GM19351 (cell line): Measurements from ENCODE around the gene KRT14.
"Not testable (repeated sequence)": the region's sequence is repeated elsewhere in the genome, so short reads cannot be mapped to it uniquely, and the experiment has no call there.

ENCODE experiments used
- ATAC-seq: cut with Tn5 transposase; IDR thresholded peaks from one replicate; pipeline ENCODE4 v1.9.1; 2021; ENCODE audit warnings: mild to moderate bottlenecking, moderate library complexity; ENCODE audit not compliant: unreplicated experiment

The KRT14 gene

DNA sequence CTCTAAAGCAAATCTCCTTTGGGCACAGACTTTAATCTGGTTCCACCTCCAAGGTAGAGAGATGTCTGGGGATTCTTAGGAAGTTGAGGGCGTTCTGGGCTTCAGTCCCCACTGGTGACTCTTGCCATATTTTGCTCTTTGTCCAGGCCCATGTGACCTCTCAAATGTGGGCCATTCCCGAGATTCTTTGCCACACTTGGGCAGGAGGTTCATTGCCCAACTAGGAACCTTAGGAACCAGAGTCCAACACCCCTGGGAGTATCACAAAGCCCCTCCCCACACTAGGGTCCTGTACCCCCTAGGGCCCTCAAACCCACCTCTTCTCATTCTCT lies 6.5 kb downstream of the KRT14 start:
- ATAC-seq: no peak

DNA sequence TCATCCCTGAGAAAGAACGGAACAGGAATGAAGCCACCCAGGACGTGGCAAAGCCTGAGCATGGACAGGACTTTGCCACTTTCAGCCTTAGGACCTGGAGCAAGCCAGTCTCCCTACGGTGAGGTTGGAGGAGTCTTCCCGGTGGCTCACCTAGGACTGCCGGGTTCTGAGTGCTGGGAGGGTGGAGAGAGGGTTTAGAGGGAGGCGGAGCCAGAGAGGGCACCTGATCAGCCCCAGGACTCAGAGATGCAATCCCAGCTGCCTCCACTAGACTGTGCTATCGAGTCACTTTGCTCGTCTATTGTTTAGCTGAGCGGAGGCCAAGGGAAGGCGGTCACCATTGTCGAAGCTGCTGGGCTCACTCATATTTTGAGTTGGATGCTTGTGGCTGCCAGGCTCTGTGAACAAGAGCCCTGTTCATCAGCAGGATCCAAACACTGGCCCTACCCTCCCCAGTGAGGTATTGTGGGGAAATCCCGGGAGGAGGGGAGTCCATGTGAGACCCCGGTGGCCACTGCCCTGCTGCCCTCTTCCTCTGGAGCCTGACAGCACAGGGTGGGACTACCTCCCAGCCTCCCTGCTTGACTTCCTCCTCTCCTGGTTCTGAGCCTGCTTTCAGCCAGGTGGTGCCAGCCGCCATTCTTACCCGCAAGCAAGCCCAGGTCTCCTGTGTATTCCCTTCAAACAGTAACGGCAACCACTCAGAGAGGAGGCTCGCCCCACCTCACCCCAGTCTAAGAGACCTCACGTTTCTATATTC lies 7.0 kb downstream of the KRT14 start:
- peak; percentile 81 for ATAC-seq

DNA sequence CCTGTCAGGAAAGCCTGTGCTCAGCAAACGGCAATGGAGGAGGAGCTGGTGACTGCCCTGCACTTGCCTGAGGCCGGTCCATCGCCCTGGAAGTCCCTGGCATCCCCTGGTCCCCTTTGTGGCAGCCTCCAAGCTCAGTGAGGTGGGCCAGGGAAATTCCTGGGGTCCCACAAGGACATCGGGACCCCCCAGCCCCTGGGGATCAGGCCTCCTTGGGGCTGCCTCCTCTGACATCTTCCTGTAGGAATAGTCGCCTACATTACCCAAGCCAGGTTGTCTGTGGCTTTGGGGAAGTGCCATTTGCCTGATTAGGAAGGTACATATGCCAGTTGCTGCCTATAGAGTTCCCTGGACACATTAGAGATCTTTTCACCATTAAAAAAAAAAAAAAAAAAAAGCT lies 7.7 kb downstream of the KRT14 start:
- no peak for ATAC-seq

DNA sequence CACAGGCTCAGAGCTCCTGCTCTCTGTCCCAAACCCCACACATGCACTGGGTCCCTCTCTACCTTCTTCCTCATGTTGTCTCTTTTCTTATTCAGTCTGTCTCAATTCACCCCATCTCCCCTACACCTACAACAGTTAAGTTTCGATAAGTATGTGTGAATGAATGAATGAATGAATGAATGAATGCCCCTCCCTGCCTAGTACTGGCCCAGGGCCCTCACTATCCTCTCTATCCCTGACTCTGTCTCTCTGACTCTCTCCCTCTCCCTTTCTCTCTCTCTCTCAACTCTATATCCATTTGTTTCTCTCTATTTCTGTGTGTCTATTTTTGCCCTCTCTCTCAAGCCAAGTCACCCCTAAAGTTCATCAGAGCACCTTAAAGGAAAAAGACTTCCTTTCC lies 8.2 kb downstream of the KRT14 start:
- no peak for ATAC-seq

DNA sequence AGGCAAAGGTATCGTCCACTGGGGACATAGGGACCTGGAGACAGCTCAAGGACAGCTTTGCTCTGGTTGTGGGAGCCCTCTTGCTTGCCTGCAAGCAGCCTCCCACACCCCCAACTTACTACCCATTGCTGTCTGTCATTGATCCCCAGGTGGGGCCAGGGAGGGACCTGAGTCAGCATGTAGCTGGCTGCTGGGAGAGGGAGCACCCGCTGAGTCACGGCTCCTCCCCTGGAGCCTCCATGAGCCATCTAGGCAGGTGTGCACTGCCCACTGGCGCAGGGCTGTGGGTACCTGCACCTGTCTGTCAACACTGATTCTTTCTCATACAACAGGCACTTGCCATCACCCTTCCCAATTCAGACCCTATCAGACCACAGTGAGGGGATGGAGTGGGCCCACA lies 10.0 kb downstream of the KRT14 start:
- ATAC-seq: not testable (repeated sequence)

DNA sequence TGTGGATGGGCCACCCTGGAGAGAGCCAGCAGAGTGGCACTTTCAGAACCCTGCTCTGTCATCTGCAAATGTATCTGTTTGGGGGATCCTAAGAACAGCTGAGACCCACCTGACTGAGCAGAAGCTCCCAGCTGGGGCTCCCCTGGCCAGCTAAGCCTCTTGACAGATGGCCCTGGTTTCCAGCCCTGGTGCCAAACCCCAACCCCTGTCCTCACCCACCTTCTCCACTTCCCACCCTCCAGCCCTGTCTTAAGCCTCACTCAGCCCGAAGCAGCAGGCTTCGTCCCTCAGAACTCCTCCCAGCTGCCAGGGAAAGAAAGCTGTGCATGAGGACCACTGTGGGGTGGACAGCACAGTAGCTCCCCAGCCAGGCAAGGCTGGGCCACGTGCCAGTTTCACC lies 11.4 kb downstream of the KRT14 start:
- ATAC-seq: no peak

DNA sequence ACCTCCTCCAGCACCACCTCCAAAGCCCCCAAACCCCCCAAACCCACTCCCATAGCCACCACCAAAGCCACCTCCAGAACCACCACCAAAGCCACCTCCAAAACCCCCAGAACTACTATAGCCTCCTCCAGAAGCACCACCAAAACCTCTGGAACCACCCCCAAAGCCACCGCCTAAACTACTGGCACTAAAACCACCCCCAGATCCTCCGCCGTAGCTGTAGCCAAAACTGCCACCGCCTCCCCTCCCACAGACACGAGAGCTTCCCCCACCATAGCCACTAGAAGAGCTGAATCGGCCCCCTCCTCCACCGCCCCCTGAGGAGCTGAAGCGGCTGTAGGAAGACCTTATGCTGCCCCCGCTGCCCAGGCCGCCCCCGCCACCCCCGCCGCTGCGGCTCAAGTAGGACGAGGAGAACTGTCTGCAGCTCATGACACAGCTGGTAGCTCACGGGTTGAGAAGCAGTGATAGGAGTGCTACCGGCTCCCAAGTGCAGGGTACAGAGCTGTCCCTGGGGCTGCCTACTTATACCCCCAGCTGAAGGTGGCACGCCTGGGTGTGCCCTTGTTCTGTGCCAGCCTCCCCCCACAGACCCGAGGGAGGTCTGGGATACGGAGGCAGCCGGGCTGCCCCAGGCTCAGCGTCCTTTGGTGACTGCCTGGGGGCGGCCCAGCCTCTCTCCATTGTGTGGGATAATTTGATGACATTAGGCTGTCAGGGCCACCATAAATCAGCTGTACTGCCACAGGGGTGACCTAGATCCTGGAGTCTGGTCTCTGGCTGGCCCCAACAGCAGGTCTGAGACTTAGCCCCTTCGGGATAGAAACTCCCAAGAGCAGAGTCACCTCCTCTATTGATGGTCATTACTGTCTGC lies 14.9 kb downstream of the KRT14 start, which contains the start of gene KRT9:
KRT9 (minus strand) TSS at position 499 of the 874 bp plus-strand sequence; CDS start at position 432, 67 bp downstream.
- no peak for ATAC-seq

DNA sequence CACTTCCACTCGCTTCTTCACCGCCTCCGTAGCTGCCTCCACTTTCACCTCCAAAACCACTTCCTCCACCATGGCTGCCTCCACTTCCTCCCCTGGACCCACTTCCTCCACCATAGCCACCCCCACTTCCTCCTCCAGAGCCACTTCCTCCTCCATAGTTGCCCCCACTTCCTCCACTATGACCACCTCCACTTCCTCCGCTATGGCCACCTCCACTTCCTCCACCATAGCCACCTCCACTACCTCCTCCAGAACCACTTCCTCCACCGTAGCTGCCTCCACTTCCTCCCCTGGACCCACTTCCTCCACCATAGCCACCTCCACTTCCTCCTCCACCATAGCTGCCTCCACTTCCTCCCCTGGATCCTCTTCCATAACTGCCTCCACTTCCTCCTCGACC lies 19.4 kb downstream of the KRT14 start:
- ATAC-seq: no peak

DNA sequence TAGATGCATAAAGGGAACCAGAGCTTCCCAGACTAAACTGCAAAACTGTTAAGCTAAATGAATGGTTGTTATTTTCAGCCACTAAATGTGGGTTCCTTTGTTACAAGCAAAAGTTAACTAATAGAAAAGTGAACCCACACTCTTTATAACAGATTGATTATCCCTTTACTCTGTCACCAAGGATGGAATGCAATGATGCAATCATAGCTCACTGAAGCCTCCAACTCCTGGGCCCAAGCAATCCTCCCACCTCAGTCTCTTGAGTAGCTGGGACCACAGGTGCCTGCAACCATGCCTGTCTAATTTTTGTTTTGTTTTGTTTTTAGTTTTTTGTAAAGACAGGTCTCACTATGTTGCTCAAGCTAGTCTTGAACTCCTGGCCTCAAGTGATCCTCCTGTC lies 21.4 kb downstream of the KRT14 start:
- ATAC-seq: no peak

DNA sequence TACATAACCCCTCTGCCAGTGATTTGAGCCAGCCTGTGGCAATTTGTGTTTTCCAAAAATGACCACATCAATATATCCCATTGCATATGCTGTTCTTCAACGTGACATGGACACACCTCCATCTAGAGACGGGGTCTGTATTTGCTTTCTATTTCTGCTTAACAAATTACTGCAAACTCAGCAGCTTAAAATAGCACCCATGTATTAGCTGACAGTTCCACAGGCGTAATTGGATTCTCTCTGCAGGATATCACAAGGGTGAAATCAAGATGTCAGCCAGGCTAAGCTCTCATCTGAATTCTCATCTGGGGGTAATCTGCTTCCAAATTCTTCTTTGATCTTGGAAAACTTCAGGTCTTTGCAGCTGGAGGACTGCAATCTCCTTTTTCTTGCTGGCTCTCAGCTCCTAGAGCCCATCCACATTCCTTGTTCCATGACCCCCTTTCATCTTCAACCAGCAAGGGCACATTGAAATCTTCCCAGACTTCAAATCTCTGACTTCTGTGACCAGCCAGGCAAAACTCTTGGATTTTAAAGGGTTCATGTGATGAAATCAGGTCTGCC lies 23.0 kb downstream of the KRT14 start:
- no peak for ATAC-seq

DNA sequence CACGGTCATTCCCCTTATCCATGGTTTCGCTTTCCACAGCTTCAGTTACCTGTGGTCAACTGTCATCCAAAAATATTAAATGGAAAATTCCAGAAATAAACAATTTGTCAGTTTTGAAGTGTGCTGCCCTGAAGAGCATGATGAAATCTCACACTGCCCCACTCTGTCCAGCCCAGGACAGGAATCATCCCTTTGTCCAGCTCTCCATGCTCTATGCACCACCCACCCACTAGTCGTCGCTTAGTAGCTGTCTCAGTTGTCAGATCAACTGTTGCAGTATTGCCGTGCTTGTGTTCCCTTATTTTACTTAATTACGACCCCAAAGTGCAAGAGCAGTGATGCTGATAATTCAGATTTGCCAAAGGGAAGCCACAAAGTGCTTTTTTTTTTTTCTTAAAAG lies 25.1 kb downstream of the KRT14 start:
- ATAC-seq: no peak

DNA sequence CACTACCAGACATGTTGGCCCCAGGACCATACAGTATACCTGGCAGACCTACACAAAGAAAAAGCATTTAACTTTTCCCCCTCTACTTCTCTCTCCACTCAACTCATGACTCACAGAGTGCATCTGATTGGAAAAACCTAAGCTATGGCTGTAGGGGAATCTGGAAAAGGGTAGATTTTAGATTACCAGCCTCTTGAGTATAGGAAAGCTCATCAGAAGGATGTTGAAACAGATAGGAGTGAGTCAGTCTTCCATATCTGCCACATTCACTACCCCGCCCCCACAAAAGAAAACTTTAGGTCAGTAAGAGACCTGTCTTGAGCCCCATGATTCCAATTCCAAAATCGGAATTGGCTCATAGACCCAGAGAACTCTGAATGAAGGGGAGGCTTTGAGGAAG lies 27.1 kb downstream of the KRT14 start:
- no peak for ATAC-seq

DNA sequence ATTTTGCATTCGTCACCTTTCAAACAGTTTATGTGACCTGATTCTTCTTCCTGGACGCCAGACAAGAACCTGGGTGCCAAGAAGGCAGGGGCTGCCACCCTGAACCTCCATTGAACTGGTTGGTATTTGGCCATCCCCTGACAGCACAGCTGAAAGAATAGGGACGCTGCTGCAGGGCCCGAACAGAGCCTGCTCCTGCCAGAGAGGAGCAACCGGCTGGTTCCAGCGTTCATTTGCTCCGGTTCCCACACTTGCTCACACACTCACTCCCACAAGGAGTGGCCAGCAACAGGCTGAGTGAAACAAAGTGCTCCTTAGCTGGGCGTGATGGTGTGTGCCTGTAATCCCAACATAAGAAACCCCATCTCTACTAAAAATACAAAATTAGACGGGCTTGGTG lies 29.8 kb downstream of the KRT14 start:
- no peak for ATAC-seq

DNA sequence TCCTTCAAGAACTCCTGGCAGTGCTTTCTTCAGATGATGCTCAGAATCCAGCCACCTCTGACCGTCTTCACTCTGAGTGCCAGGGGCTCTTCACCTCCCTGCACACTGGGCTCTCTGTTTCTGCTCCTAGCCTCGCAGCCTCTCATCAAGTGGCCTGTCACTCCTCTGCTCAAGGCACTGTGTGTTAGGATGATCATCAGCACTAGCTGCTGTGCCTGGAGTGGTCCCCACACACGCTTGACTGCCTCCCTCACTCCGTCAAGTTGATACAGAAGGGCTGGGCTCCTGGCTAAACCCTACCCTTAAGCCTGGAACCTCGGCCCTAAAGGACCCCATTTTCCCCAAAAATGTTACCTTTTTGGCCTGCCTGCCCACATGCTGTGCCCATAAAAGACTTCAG lies 30.4 kb downstream of the KRT14 start:
- ATAC-seq: no peak

DNA sequence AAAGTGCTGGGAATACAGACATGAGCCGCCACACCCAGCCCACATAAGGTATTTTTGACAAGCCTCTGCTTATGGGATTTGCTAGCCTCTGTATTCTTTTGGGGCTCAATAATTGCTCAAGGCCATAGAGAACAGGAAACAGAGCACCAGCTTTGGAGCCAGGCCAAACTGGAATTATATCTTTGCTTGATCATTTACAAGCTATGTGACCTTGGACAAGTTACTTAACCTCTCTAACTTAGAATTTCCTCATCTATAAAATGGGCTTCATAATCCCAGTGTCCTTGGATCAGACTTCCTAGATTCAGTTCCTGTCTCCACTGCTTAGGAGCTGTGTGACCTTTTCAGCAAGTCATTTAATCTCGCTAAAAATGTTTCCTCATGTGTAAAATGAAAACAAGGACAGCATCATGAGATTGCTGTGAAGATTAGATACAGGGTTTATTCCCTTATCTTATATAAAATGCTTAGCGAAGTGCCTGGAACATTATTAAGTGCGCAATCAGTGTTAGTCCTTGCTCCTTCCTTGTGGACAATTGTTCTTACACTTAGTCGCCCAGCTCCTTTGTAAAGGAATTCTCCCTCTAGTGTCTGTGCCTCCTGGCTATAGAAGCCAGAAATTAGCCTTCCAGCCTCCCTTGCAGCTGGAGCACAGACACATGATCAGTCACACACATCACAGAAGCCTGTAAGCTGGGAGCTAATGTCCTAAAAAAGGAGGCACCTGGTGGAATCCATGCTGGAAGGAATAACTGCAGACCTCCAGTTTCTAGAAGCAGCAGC lies 31.4 kb downstream of the KRT14 start:
- ATAC-seq: no peak

DNA sequence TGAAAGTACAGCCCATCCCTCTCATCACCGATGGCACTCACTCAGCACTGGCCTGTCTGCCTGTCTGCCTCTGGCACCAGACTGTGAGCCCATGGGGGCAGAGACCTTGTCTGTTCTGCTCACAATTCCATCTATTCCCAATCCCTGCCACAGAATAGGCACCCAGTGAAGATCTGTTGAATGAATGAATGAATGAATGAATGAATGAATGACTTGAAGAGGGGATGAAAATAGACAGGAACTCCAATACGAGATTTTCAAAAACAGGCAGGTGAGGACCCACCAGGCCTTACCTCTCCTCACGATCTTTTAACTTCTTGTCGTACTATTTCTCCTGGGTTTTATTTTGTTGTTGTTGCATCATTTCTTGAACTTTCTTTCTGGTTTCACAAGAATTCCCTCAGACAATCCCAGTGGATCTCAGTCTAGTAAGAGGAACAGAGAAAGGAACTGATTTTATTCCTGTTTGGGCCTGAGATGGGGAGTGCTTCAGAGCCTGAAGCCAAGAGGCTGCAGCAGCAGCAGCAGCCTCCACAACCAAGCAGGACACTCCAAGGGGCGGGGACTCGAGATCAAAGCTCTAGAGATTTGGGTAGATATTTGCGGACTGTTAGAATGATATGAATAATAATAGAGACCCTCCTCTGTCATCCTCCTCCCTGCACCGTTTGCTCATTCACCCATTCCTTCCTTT lies 32.6 kb downstream of the KRT14 start:
- no peak for ATAC-seq

DNA sequence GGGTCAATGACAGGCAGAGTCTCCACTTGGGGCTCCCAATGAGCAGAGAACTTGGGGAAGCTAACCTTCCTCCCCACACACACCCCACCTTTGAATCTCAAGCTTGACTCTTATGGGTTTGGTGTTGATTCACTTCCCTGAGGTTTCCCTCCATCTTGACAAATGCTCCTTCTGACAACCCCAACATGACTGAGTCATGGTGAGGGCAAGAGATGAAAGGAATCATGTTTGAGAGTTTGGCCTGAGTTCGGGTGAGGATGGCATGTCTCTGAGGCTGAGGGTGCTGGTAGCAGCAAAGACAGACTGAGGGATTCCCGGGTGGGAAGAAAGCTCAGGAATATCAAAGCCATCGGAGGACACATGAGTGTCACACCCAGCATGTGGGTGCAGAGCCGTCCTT lies 33.5 kb downstream of the KRT14 start:
- no peak for ATAC-seq

DNA sequence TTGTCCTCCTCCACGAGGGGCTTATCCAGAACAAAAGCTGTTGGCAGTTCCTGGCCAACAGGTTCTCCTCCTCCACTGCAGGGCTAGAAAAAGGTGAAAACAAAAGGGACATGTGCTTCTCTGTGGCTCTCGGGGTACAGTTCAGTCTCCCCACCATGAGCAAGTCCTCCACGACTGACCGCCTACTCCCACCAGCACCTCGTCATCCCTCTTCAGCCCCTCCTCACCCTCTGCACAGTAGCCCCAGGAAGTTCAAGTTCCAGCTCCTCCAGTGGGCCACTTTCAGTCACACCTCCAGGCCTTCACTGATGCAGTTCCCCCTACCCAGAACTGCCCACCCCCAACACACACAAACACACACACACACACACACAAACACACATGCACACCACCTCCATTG lies 34.2 kb downstream of the KRT14 start:
- ATAC-seq: no peak

DNA sequence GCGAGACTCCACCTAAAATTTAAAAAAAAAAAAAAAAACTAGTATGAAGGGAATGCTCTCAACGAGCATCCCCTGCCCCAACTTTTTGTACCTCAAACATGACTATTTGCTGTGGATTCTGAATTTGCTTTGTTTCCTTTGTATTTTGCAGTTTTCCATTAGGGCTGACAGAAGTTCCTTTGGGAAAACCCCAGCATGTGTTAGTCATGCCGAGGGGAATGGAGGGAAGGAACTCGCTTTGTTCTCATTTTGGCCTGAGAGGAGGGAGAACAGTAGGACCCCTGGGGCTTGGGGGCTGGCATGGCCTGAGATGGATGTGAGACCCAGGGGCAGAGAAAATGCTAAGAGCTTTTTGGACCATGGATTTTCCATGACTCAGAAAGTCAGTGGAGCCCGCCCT lies 35.3 kb downstream of the KRT14 start:
- ATAC-seq: no peak

DNA sequence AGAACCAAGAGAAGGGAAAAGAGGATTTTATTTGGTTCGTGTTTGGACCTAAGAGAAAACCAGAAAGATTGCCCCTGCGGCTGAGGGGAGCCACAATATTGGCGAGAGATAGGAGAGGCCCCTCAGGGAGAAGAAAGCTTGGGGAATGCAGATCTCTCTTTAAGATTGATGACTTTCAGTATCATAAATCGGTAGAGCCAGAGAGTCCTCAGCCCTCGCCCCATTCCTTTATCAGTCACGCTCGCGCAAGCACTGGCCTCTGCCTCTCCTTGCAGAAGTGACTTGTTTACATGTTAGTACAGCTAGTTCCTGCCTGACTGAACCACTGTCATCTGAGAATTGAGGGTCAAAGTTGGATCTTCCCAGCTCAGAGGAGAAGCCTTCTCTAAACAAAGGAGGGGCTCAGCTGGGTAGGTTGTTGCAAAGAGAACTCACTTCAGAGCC lies 37.1 kb downstream of the KRT14 start:
- no peak for ATAC-seq
